ENCODE results near the gene UVRAG.

UVRAG gene

DNA sequence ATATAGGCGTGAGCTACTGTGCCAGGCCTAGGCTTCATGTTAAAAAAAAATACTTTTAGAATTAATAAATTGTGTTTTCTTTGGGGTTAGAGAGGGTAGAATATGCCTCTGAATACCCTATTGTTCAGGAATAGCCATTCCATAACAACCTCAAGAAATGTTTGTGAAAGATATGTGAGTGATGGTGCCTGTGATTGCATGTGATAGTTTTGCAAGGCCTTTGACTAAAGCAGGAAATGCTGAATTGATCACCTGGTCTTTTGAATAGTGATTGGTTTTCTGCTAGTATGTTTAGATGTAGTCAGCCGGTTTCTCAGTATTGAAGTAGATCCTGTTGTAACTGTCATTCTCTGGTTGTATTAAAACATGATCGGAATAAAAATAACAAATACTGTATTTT, 73.4 kb downstream of the UVRAG start:
- no peak for DNase-seq

DNA sequence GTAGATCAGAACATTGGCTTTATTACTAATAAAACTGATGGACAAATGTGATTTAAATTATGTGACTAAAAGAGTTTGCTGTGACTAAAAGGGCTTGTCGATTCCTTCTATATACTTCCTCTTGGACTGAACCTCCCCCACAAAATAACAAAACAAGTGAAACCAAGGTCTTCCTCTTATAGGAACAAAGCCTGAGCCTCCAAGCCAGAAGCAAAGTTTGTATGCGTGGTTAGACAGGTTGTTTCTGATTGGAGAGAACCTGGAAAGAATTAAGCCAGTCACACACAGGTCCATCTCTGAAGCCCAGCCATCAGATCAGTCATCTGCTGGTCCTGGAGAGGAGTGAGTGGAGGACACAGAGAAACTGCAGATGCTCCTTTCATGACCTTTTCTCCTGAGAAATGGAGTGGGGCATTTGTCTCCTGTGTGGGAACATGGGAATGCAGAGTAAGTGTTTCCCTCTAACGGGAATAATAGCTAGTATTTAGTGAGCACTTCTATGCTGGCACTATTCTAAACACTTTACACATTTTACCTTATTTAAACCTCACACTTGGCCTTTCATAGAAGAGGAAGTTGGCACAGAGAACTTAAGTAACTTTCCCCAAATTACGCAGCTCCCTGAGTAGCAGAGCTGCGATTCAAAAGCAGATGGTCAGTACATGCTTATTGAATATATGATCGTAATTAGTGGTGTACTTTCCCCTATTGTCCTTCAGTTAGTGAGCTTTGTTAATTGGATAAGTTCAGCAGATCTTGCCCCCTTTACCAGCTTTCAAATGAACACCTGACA, 77.1 kb downstream of the UVRAG start:
- no peak for DNase-seq

DNA sequence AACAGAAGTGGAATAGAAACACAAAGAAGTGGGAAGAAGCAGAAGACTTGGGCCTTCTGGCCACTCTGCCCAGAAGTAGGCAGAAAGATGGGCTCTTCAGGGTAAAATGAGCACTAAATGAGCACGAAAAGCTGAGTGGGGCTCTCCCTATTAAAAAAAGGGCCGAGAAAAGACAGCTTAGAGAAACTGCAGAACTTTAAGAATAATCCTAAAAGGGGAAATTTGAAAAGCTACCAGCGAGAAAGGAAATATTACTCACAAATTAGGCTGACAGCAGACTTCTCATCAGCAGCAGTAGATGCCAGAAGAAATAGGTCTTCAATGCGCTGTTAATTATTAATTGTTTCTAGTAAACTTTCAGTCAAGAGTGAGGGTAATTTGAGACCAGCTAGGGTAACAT, 78.2 kb downstream of the UVRAG start:
- DNase-seq: no peak

DNA sequence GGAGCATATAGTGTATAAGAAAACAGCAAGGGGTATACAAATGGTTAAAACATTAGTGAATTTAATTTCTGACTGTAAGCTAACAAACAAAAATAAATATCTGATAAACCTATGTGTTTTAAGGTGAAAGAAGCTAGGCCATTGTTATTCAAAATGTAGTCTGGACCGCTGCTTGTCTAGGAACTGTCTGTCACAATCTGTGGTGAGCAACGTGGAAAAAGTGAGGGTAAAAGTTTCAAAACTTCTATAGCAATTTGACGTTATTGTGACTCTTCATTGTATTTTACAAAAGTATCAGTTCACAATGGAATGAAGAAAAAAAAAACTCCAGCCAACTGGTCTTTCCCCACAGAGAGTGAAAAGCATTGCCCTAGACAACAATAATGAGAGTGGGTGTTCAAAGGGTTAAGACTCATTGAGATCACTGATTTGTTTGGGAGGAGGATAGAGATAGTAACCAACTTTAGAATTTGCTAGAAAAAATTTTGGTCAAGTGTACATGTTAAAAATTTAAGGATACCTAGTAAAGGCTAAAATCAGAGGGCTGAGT, 79.1 kb downstream of the UVRAG start:
- no peak for DNase-seq

DNA sequence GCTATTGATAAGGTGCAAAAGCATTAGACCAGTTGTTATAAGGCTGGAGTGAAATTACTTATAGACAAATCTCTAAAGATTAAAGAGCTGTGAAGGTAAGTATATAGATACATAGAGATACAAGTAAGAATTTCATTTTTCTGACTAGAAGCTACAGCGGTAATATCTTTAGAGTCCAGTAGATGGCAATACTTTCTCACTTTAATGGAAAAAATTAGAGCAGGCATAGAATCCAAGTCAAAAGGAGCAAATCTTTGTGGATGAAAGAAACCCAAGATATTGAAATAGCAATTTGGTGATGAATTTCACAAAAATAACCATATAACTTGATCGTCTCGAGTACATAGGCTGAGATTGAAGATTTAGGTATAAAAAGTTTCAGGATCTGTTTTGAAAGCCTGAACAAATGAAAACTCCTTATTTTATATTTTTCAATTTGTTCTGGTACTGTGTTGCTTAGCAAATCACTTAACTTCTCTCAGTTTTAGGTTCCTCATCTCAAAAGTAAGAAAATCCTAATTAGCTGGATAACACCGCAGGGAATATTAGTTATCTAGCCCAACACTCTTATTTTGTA, 81.9 kb downstream of the UVRAG start:
- DNase-seq: no peak

DNA sequence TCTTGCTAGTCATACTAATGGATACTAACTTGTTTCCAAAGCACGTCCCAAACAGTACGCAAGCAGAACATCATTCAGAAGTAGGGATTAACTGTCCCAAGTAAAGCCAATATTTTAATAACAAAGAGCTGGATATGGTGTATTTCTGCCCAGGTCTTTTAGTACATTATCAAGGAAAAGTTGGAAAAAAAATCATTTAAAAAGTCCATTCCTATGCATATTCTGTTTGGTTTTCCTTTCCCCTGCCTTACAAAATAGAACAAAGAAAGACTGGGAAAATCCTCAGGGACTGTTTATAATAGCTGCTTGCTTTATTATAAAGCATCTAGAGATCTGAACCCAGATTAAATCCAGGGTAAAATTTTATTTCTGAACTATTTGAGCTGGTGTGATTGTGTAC, 83.9 kb downstream of the UVRAG start:
- no peak for DNase-seq

DNA sequence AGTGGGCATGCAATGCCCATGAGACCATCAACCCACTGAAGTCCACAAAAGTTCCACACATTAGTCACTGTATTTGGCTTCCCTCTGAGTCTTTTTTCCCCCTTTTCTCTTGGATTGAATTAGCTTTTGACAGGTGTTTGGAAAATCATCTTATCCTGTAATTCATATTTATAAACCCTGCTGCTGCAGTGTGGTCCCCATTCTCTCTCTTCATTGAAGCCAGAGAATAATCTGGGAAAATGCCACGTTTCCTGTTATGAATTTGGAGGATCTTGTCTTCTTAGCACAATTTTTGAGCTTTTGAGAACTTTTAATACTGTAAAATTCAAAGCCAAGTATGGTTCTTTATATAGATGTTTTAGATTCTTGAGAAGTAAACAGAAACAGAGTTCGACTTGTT, 84.8 kb downstream of the UVRAG start:
- no peak for DNase-seq

DNA sequence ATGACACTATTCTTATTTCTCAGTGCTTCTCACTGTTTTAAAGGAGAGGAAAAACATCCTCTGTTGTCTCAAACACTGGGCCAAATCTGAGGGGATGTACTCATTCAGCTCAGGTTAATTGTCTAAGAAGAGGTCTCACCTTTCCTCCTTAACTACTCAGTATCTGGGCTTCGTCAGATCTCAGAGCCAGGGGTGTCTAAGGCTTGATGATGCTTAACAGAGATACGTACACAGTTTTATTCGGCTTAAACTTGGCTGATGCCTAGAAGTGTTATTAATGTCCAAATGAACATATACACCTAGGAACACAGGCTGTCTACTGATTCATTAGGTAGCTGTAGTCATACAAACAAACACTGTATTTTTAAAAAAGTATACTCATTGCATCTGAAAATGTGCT, 85.8 kb downstream of the UVRAG start:
- no peak for DNase-seq

DNA sequence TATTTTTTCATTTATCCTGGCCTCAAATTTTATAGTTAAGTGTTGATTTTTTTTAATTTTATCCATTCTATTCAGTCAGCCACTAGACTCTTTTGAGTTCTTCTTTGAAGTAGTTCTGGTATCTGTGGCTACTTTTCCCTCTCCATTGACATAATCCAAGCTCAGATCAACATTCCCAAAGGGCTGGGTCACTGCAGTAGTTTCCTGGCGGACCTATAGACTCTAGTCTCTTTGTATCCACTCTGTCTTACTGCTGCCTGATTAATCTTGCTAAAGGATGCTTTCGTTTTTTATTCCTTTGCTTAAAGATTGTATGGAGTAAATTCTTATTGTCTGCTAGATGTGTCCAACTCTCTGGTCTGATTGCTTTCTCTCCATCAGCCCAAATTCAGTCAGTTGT, 87.6 kb downstream of the UVRAG start:
- DNase-seq: no peak

DNA sequence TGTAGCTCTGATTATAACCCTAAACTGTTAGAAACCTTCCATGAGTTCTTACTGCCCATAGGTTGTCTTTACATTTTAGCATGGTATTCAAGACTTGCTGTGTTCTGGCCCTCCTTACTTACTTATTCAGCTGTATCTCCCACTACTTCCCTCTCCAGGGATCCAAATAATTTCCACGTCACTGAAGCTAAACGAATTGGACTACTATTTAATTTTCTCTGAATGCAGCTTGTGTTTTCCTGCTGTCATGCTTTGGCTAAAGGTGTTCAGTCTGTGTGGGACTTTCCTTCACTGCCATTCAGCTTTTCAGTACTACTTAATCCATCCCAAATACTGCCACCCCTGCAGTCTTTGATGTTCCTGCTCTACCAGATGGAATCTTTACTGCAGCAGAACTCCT, 88.3 kb downstream of the UVRAG start:
- DNase-seq: no peak

DNA sequence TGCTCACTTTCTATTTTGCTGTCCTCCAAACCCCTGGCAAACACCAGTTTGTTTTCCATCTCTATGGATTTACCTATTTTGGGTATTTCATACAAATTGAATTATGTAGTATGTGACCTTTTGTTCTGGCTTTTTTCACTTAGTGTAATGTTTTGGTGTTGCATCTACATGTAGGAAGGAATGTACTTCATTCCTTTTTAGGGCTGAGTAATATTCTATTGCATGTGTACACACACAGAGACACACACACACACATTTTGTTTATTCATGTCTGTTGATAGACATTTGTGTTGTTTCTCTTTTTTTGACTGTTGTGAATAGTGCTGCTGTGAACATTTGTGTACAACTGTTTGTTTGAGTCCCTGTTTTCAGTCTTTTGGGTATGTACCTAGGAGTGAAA, 90.4 kb downstream of the UVRAG start:
- no peak for DNase-seq

DNA sequence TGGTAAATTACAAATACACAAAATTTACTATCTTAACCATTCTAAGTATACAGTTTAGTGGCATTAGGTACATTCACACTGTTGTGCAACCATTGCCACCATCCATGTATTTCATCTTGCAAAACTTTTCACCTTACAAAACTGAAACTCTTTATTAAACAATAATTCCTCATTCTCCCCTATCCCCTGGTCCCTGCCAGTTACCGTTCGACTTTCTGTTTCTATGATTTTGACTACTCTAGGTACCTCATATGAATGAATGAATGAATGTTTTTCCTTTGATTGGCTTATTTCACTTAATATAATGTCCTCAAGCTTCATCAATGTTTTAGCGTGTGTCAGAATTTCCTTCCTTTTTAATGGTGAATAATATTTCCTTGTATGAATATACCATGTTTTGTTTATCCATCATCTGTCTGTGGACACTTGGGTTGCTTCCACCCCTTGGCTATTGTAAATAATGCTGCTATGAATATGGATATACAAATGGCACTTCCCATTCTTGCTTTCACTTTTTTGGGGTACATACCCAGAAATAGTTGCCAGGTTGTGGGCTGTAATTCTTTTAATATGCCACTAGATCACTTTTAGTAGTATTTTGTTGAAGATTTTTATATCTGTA, 93.0 kb downstream of the UVRAG start:
- no peak for DNase-seq

DNA sequence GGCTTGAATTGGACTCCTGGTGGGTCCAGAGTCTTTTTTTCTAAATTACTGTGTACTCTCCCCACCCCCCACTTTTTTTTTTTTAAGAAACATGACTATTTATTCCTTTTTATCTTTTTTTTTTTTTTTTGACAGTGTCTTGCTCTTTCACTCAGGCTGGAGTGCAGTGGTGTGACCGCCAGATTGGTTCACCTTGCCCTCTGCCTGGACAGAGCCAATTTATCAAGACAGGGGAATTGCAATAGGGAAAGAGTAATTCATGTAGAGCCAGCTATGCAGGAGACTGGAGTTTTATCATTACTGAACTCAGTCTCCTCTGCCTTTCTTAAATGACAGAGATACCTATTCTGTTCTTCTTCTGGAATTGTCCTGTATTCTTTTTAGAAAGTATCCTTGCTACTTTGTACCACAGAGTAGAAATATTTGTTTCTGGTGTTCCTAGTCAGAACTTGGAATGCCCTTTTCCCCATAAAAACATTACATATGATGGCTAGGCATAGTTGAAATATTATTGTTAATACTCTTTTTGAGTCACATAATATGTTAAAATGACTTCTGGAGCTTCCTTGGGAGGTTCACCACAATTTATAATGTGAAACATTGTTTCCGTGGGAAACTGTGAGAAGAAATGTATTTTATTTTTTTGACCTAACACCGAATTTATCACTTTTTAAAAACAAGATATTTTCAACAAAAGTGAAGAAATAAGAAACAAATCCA, 95.6 kb downstream of the UVRAG start:
- DNase-seq: no peak

DNA sequence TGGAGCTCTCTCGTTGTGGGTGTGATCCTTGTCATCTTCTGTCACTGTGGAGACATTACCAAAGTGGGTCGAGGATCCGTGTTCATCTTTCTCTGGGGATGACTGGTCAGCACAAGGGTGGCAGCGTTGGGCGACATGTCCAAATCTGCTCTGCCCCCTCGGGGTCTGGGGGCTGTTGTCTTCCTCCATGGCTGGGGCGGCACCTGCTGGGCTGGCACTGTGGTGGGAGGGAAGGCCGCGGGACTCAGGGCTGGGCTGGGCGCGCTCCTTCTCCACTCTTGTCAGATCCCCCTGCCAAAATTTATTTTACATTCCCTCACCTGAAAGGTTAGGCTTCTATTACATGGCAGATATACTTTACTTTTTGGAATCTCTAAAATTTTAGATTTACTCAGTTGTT, 96.4 kb downstream of the UVRAG start:
- no peak for DNase-seq

DNA sequence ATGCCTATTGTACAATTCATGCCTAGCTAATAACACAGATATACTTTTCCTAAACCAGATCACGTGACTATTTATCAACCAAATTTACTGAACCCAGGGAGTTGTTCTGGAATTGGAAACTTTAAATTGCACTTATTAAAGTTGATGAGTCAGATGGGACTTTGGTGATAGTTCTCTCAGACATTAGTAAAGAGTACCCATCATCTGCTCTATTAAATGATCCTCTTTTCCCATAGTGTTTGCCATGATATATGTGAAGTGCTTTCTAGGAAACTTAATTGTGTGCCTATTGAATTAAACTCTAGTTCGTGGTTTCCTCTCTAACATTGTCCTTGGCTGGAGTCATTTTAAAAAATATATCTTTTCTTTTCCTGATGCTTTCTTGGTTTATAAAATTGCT, 99.0 kb downstream of the UVRAG start:
- no peak for DNase-seq

DNA sequence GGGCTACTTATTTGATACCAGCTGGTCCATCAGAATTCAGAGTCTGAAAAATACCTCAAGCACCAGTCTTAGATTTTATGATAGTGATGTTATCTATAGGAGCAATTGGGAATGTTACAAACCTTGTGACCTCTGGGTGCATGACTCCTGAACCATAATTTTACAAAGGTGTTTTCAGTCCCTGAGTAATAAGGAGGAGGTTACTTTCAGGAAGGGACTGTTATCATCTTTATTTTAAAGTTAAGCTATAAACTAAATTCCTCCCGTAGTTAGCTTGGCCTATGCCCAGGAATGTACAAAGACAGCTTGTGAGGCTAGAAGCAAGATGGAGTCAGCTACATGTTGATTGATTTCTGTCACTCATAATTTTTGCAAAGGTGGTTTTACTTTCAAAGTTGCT, 101.9 kb downstream of the UVRAG start:
- no peak for DNase-seq

DNA sequence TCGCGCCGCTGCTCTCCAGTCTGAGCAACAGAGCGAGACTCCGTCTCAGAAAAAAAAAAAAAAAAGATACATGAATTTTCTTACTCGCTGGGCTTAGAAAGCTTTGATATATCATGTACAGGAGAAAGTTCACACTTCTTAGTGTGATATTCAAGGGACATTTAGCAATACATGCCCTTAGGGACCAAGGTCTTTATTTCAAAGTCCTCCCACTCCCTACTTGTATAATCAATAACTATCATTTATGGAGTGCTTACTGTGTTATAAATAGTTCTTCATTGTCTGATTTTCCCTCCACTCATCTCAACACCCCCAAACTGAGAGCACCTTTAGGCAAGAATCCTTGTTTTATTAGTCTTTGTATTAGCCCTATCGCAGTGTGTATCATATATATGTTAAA, 103.3 kb downstream of the UVRAG start:
- no peak for DNase-seq

DNA sequence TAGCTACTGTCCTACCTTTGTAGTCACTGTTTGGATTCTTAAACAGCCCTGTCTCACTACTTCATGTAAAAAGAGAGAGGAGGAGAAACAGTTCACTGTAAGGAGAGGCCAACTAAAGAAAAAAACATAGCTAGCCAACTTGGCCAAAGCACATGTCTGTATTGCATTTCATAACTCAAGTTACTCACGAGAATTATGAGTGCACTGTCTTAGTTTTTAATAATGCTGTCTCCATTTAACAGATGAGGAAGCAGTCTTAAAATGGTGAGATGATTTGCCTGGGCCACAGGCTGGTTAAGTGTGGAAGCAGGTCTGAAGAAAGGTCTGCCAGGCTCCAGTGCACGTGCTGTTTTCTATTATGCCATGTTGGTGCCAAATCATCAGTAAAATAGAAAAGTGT, 104.5 kb downstream of the UVRAG start:
- DNase-seq: no peak

DNA sequence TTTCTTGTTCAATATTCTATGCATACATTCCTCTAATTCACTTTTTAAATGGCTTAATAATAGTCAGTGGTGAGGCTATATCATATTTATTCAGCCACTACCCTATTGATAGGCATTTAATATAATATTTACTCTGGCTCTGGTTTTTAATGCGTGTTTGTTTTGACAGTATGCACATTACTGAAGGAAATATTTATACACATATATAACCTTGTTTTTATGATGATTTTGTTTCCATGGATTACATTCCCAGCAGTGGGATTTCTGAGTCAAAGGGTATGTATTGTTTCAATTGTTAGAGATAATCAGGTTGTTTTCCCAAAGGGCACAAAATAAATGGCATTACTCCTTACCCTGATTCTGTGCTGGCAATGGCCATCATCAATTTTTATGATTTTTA, 105.8 kb downstream of the UVRAG start:
- no peak for DNase-seq

DNA sequence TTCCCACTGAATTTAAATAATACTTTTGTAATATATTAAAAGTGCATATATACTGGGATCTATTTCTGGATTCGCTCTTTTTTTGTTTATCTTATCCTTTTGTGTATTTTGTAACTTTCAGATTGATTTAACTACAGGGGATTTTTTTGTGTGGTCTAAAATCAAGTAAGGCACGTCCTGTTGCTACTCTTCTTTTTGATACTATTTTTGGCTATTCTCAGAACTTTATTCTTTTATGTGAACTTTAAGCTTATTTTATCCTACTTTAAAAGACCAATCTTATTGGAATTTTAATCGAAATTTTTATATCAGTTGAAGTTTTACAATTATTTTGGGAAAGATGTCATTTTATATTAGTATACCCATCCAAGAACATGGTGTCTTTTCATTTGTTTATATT, 106.8 kb downstream of the UVRAG start:
- DNase-seq: no peak

DNA sequence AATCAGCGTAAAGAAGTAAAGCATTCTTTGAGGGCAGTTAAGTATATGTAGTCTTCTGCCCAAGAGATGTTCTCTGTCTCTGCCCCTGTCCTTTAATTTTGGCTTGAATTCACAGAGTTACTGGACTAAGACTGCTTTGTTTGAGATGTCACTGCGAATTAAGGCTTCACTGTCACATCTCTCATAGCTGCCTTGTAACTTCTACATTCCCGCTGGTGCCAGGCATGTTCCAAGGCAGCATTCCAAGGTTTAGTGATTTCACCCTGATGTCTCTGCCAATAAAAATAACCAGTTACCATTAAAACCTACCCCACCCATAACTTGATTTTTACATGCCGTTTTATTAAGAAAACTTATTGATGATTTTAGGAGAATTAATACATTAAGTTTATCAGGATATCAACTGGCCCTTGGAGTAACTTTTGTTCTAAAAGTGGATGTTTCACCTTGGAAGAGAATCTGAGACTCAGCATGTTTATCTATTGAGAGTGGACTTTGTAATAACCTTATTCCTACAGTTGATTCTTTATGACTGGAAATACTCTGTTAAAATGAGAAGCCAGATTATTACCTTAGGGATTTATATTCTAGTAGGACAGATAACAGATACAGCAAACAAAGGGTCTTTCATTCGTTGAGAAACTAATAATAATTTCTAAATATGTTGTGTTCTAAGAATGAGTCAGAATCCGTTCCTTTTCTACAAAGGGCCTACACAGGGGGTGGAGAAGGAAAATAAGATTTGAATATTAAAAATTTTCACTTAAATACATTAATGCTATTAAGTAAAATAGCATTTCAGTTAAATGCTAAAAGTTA, 110.2 kb downstream of the UVRAG start:
- DNase-seq: no peak

DNA sequence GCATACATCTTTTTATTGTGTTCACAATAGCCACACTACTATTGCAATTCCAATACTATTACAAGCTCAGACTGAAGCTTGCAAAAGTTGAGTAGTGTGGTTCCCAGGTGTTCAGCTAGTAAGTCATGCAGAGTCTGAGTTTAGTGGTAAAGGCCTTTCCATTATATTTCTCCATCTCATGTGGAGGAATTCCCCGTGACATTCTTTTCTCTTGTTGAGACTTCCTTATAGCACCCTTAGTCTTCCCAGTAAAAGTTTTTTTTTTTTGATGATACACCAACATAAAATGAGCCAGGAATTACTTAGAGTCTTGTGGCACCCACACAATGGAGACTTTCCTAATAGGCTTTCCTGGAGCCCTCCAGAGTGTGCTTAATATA, 110.8 kb downstream of the UVRAG start:
- no peak for DNase-seq

DNA sequence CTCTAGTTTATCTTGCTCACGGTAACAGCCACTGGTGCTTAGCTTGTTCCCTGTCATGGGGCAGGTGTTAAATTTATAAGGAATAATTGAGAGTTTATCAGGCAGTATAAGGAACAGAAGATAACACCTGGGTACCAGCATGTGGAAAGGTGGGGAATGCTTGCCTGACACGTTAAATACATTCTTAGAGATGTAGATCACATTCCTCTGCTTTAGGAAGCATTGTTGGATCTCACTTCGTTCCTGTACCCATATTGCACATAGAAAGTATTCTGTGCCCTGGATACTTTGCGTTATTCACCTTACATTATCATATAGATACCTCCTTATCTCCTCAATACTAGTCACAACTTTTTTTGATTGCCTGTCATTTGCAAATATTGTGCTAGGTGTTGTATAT, 114.7 kb downstream of the UVRAG start:
- no peak for DNase-seq

Measured in stimulated activated CD4-positive, alpha-beta T cell treated with anti-CD3 and anti-CD28 coated beads, Interleukin-4, amount 100 ng/mL, for 24 hours (primary cell).